ENCODE results near the gene POC1A.
A peak's percentile ranks its signal among the peaks of the same experiment; 100 is the strongest.

POC1A gene

GRCh38 chr3:52069855-52070254, 84.4 kb downstream of the POC1A start:
- ATAC-seq = no peak
- no peaks in the 10 kb centered on the region for H3K9me3 Mint-ChIP-seq
- no peak for DNase-seq (ENCODE audit: low spot score in 2 of 2)
- no peak overlapping the region for H3K4me3 Mint-ChIP-seq
- H3K4me1 Mint-ChIP-seq = peaks cover 23% of the 10 kb centered on the region
- H3K27ac Mint-ChIP-seq = peak overlapping the region; percentile 41
- H3K36me3 Mint-ChIP-seq = no peaks in the 10 kb centered on the region

DNA sequence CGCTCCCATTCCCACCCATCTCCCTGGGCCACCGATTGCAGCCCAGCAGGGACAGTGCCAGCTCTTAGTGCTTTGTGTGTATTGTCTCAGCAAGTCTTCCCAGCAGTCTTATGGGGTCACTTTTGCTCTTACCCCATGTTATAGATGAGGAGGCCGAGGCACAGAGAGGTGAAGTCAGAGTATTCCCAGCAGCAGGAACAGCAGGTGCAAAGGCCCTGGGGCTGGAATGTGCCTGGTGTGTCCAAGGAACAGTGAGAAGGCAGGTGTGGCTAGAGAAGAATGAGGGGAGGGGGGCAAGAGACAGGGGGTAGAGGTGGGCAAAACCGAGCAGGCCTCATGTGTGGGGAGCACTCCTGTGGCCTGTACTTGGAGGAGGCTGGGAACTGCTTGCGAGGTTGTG, 85.1 kb downstream of the POC1A start:
- Mint-ChIP-seq H3K4me3 (no peak overlapping the region), H3K9me3 (no peaks in the 10 kb centered on the region), H3K27ac (no peak overlapping the region), H3K4me1 (peaks cover 23% of the 10 kb centered on the region), H3K36me3 (no peaks in the 10 kb centered on the region)
- DNase-seq (ENCODE audit: low spot score in 2 of 2) (no peak), ATAC-seq (no peak)

GRCh38 chr3:52068730-52069129, 85.5 kb downstream of the POC1A start:
- Mint-ChIP-seq H3K4me1 (peaks cover 23% of the 10 kb centered on the region), H3K36me3 (no peaks in the 10 kb centered on the region), H3K4me3 (no peak overlapping the region), H3K9me3 (no peaks in the 10 kb centered on the region), H3K27ac (no peak overlapping the region)
- DNase-seq (ENCODE audit: low spot score in 2 of 2) (no peak), ATAC-seq (no peak)

- H3K36me3 Mint-ChIP-seq = no peaks in the 10 kb centered on the region
- H3K4me1 Mint-ChIP-seq = peaks cover 23% of the 10 kb centered on the region
- no peak for DNase-seq (ENCODE audit: low spot score in 2 of 2)
- no peaks in the 10 kb centered on the region for H3K9me3 Mint-ChIP-seq
- no peak for ATAC-seq
- no peak overlapping the region for H3K27ac Mint-ChIP-seq
- H3K4me3 Mint-ChIP-seq = no peak overlapping the region
These were observed 86.1 kb downstream of the POC1A start for GRCh38 chr3:52068055-52068571.

- Mint-ChIP-seq H3K9me3 (no peaks in the 10 kb centered on the region), H3K4me3 (no peak overlapping the region), H3K36me3 (no peaks in the 10 kb centered on the region), H3K27ac (no peak overlapping the region), H3K4me1 (peaks cover 26% of the 10 kb centered on the region)
- no peak for DNase-seq (ENCODE audit: low spot score in 2 of 2)
- ATAC-seq = no peak
These were observed 86.7 kb downstream of the POC1A start for GRCh38 chr3:52067526-52067925.

DNA sequence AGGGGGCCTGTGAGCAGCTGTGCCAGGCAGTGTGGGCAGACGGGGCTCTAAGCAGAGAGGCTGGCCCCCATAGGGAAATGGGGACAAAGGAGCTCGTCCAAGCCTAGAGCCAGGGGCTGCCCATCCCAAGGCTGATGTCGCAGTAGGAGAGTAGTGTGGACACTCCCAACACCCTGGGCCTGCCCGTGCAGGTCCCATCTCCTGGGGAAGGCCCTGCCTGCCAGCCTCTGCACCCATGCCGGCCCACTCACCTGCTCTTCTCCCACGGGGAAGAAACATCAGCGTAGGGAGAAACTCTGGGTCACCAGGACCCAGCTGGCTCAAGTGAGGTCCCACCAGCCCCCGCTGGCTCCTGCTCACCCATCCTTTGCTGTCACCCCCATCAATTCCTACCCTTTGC, 87.2 kb downstream of the POC1A start:
- Mint-ChIP-seq H3K4me3 (no peak overlapping the region), H3K4me1 (peaks cover 27% of the 10 kb centered on the region), H3K9me3 (no peaks in the 10 kb centered on the region), H3K27ac (no peak overlapping the region), H3K36me3 (no peaks in the 10 kb centered on the region)
- ATAC-seq (no peak), DNase-seq (ENCODE audit: low spot score in 2 of 2) (no peak)

DNA sequence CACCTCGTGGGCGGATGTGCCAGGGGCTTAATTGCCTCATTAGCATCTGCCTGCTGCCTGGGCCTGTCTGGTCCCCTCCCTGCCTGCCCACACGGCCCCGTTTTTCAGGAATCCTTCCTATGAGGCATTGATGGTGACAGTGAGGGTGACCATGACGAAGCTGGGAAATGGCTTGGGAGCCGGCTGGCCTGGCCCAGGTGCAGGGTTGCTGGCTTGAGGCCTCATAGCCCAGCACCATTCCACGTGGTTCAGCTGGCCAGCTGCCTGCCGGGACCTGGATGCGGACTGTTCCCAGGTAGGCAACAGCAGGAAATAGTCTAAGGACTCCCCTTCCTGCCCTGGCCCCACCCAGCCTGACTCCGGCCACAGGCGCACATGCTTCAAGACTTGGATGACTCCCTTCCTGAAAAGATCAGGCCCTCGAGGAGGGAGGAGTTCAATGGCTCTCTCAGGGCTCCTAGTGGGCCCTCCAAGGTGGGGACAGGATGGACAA, 88.9 kb downstream of the POC1A start:
- DNase-seq (ENCODE audit: low spot score in 2 of 2) (no peak), ATAC-seq (no peak)
- Mint-ChIP-seq H3K9me3 (no peaks in the 10 kb centered on the region), H3K4me1 (peaks cover 11% of the 10 kb centered on the region), H3K36me3 (no peaks in the 10 kb centered on the region), H3K4me3 (no peak overlapping the region), H3K27ac (peak overlapping the region; percentile 82)

DNA sequence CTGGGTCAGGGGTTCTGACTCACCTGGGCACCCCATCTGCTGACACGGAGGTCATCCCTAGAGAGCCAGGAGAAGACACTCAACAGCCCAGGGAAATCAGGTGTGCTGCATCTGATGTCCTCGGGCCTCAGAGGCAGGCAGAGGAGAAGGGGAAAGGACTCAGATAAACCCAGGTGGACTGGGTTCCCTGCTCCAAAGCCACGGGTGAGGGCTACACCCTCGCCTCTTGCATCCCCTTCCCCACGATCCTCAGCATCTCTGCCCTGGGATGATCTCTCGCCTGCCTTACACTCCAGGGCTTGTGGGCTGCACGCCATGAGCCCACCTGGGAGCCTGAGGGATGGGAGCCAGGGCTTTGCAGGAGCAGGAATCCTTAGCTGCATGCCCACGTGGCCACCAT, 89.7 kb downstream of the POC1A start:
- peak overlapping the region; percentile 82 for H3K27ac Mint-ChIP-seq
- no peaks in the 10 kb centered on the region for H3K9me3 Mint-ChIP-seq
- no peaks in the 10 kb centered on the region for H3K36me3 Mint-ChIP-seq
- H3K4me3 Mint-ChIP-seq = no peak overlapping the region
- no peak for DNase-seq (ENCODE audit: low spot score in 2 of 2)
- peaks cover 9% of the 10 kb centered on the region for H3K4me1 Mint-ChIP-seq
- ATAC-seq = no peak

DNA sequence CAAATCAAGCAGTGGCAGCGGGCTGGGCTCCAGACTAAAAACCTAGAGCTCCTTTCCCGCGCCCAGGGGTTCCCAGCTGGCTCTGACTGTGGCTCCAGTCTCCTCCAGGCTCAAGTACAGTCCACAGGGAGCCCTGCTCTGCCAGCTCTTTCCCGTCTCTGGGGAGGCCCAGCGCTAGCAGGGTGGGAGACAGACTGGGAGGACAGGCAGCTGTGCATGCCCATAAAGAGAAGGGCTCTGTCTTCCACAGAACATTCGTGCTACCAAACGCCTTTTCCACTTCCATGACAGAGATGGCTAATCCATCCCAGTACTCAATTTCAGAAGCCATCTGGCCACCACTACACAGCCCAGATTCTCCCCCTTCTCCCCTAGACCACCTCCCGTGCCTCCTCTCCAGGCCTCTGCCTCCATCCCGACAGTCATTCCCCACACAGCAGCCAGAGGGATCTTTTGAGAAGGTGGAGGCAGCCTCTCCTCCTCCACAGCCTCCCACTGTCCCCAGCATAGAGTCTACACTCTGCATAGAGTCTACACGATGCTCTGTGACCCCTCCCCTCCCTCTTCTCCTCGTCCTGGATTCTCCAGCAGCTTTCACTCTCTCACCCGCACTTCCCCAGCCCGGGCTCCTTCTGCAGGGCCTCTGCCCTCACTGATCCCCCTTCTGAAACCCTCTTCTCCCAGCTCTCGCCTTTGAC, 91.0 kb downstream of the POC1A start:
- ATAC-seq (no peak), DNase-seq (ENCODE audit: low spot score in 2 of 2) (no peak)
- H3K9me3 Mint-ChIP-seq = no peaks in the 10 kb centered on the region
- peaks cover 9% of the 10 kb centered on the region for H3K4me1 Mint-ChIP-seq
- peak overlapping the region; percentile 82 for H3K27ac Mint-ChIP-seq
- no peaks in the 10 kb centered on the region for H3K36me3 Mint-ChIP-seq
- no peak overlapping the region for H3K4me3 Mint-ChIP-seq

GRCh38 chr3:52062505-52062904, 91.7 kb downstream of the POC1A start:
- DNase-seq (ENCODE audit: low spot score in 2 of 2) = no peak
- H3K27ac Mint-ChIP-seq = no peak overlapping the region
- peak; percentile 55 for ATAC-seq

GRCh38 chr3:52061121-52061910, 92.9 kb downstream of the POC1A start:
- H3K9me3 Mint-ChIP-seq = no peaks in the 10 kb centered on the region
- no peak overlapping the region for H3K4me3 Mint-ChIP-seq
- DNase-seq (ENCODE audit: low spot score in 2 of 2) (no peak), ATAC-seq (no peak)
- peaks cover 10% of the 10 kb centered on the region for H3K36me3 Mint-ChIP-seq
- peak overlapping the region; percentile 67 for H3K27ac Mint-ChIP-seq
- H3K4me1 Mint-ChIP-seq = peaks cover 13% of the 10 kb centered on the region

More at GRCh38 chr3:52062505-52062904, 91.7 kb downstream of the POC1A start:
- Mint-ChIP-seq H3K36me3 (peaks cover under 1% of the 10 kb centered on the region), H3K4me1 (peaks cover 9% of the 10 kb centered on the region), H3K4me3 (no peak overlapping the region), H3K9me3 (no peaks in the 10 kb centered on the region)

GRCh38 chr3:52059781-52060180, 94.4 kb downstream of the POC1A start:
- H3K36me3 Mint-ChIP-seq = peaks cover 10% of the 10 kb centered on the region
- no peak overlapping the region for H3K27ac Mint-ChIP-seq
- ATAC-seq = no peak
- H3K4me3 Mint-ChIP-seq = no peak overlapping the region
- peaks cover 15% of the 10 kb centered on the region for H3K4me1 Mint-ChIP-seq
- no peaks in the 10 kb centered on the region for H3K9me3 Mint-ChIP-seq
- DNase-seq (ENCODE audit: low spot score in 2 of 2) = no peak

GRCh38 chr3:52057812-52058495, 96.3 kb downstream of the POC1A start:
- peaks cover 17% of the 10 kb centered on the region for H3K36me3 Mint-ChIP-seq
- peak overlapping the region; percentile 94 for H3K4me3 Mint-ChIP-seq
- H3K27ac Mint-ChIP-seq = peak overlapping the region; percentile 93
- H3K4me1 Mint-ChIP-seq = peaks cover 33% of the 10 kb centered on the region
- DNase-seq (ENCODE audit: low spot score in 2 of 2) (no peak), ATAC-seq (no peak)
- no peaks in the 10 kb centered on the region for H3K9me3 Mint-ChIP-seq

- Mint-ChIP-seq H3K9me3 (no peaks in the 10 kb centered on the region), H3K4me3 (peak overlapping the region; percentile 94), H3K27ac (peak overlapping the region; percentile 93), H3K4me1 (peaks cover 34% of the 10 kb centered on the region), H3K36me3 (peaks cover 24% of the 10 kb centered on the region)
- DNase-seq (ENCODE audit: low spot score in 2 of 2) (peak; percentile 93 to 97), ATAC-seq (peak; percentile 84)
These were observed 97.0 kb downstream of the POC1A start for GRCh38 chr3:52056968-52057811.
